CD1c-positive myeloid dendritic cell (primary cell): ENCODE measurements around the gene KRTAP1-3.
"Not testable (repeated sequence)": the region's sequence is repeated elsewhere in the genome, so short reads cannot be mapped to it uniquely, and the experiment has no call there.

Experiments
- DNase-seq: peaks from one replicate; pipeline ENCODE4 v3.0.0-alpha.2; 2016; ENCODE audit errors: extremely low spot score

The KRTAP1-3 gene

GRCh38 chr17:41010441-41010840, 24.2 kb downstream of the KRTAP1-3 start:
- no peak for DNase-seq

GRCh38 chr17:41009936-41010335, 24.7 kb downstream of the KRTAP1-3 start:
- no peak for DNase-seq

- no peak for DNase-seq
Measured at GRCh38 chr17:41009301-41009760, 25.3 kb downstream of the KRTAP1-3 start.

GRCh38 chr17:41008811-41009210, 25.9 kb downstream of the KRTAP1-3 start, which contains the start of gene KRTAP3-1:
Gene KRTAP3-1, minus strand, starts transcription at chr17:41009128. Its CDS starts 54 bp downstream, at chr17:41009074.
- DNase-seq: no peak

- no peak for DNase-seq
Measured at GRCh38 chr17:41004397-41004796, 30.3 kb downstream of the KRTAP1-3 start.

- DNase-seq: no peak
Measured at GRCh38 chr17:41003926-41004325, 30.7 kb downstream of the KRTAP1-3 start.

- no peak for DNase-seq
Measured at GRCh38 chr17:41002814-41003213, 31.9 kb downstream of the KRTAP1-3 start.

GRCh38 chr17:41001795-41002194, 32.9 kb downstream of the KRTAP1-3 start:
- no peak for DNase-seq

GRCh38 chr17:40999563-40999962, 35.1 kb downstream of the KRTAP1-3 start, which contains the start of gene KRTAP3-2:
Gene KRTAP3-2, minus strand, starts transcription at chr17:40999906. Its CDS starts 53 bp downstream, at chr17:40999853.
- not testable (repeated sequence) for DNase-seq

- no peak for DNase-seq
Measured at GRCh38 chr17:40997361-40997760, 37.3 kb downstream of the KRTAP1-3 start.

GRCh38 chr17:40996829-40997228, 37.8 kb downstream of the KRTAP1-3 start:
- no peak for DNase-seq

- DNase-seq: no peak
Measured at GRCh38 chr17:40995116-40995515, 39.6 kb downstream of the KRTAP1-3 start.

GRCh38 chr17:40993839-40994238, 40.8 kb downstream of the KRTAP1-3 start, which contains the start of gene KRTAP3-3:
Gene KRTAP3-3, minus strand, starts transcription at chr17:40994164. Its CDS starts 67 bp downstream, at chr17:40994097.
- DNase-seq: no peak

GRCh38 chr17:40993084-40993483, 41.6 kb downstream of the KRTAP1-3 start:
- DNase-seq: no peak

- DNase-seq: no peak
Measured at GRCh38 chr17:40992666-40993065, 42.0 kb downstream of the KRTAP1-3 start.

- DNase-seq: no peak
Measured at GRCh38 chr17:40986920-40987319, 47.8 kb downstream of the KRTAP1-3 start.

GRCh38 chr17:40984226-40984625, 50.4 kb downstream of the KRTAP1-3 start, which contains the start of gene KRT40:
Gene KRT40, minus strand, starts transcription at chr17:40984326. Its CDS starts 53 bp downstream, at chr17:40984273.
- no peak for DNase-seq
